T-helper 1 cell treated with Interleukin-12 subunit alpha and Interleukin-12 subunit beta and Interleukin-4 antibody, amounts not matched to agents 30 μg/mL and 1 μg/mL, for 36 hours (primary cell): Measurements from ENCODE around the gene JUP.
"Not testable (repeated sequence)": the region's sequence is repeated elsewhere in the genome, so short reads cannot be mapped to it uniquely, and the experiment has no call there.

ENCODE experiments used
- H3K27ac Mint-ChIP-seq: one replicate; pipeline ENCODE4 v1.8.0; 2021; ENCODE audit warnings: mild to moderate bottlenecking, mixed read lengths
- H3K27me3 Mint-ChIP-seq: one replicate; pipeline ENCODE4 v1.8.0; 2021; ENCODE audit warnings: low read depth, mixed read lengths
- H3K36me3 Mint-ChIP-seq: one replicate; pipeline ENCODE4 v1.8.0; 2021; ENCODE audit warnings: low read depth, mixed read lengths
- H3K4me1 Mint-ChIP-seq: one replicate; pipeline ENCODE4 v1.8.0; 2021; ENCODE audit warnings: low read depth, mixed read lengths
- H3K4me3 Mint-ChIP-seq: one replicate; pipeline ENCODE4 v1.8.0; 2021; ENCODE audit warnings: mild to moderate bottlenecking, moderate library complexity, mixed read lengths
- H3K9me3 Mint-ChIP-seq: one replicate; pipeline ENCODE4 v1.8.0; 2021; ENCODE audit warnings: mixed read lengths

JUP gene

GRCh38 chr17:41786227-41787020 is at the start of gene JUP:
TSS of gene JUP (minus strand) at chr17:41786711. CDS start at chr17:41771854, 14,857 bp downstream.
- H3K9me3 Mint-ChIP-seq = no peaks in the 10 kb centered on the region
- H3K36me3 Mint-ChIP-seq = no peaks in the 10 kb centered on the region
- peak within 1 kb of the TSS; percentile 53 for H3K4me3 Mint-ChIP-seq
- peaks cover 14% of the 10 kb centered on the region for H3K4me1 Mint-ChIP-seq
- H3K27ac Mint-ChIP-seq = peak within 1 kb of the TSS; percentile 49
- peaks cover 44% of the 10 kb centered on the region for H3K27me3 Mint-ChIP-seq

GRCh38 chr17:41835800-41836549 is 49.5 kb upstream of the JUP start, which contains the start of gene NT5C3B:
TSS of gene NT5C3B (minus strand) at chr17:41836232. CDS start at chr17:41836193, 39 bp downstream.
- Mint-ChIP-seq H3K36me3 (peaks cover 6% of the 10 kb centered on the region), H3K27ac (no peak within 1 kb of the TSS), H3K4me1 (peaks cover 11% of the 10 kb centered on the region), H3K4me3 (peak within 1 kb of the TSS; percentile 81), H3K27me3 (peaks cover 5% of the 10 kb centered on the region), H3K9me3 (no peaks in the 10 kb centered on the region)

DNA sequence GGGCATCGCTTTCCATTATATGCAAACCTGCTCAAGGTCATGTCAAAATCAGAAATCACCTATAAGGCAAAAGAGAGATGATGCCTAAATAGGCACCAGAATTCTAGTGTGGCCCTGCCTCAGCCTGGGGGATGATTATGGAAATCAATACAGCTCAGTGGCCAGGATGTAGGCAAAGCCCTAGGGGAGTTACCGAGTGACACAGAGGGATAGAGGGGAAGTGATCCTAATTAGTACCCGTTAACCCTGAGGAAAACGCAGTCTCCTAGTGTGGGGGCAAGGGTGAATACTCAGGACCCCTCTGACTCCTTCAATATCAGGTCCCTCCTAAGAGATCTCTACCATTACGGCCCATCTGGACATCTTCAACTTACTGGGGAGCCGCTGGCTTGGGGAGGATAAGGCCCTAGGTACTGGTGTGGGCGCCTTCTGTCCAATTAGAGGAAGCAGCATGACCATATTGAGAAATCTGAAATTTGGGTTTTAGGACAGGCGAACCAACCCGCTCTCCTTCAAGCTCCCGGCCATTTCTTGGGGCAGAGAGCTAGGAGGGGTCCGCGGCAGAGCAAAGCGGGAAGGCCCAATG is 48.8 kb upstream of the JUP start:
- Mint-ChIP-seq H3K9me3 (no peaks in the 10 kb centered on the region), H3K27ac (no peak overlapping the region), H3K27me3 (peaks cover 5% of the 10 kb centered on the region), H3K36me3 (peaks cover 6% of the 10 kb centered on the region), H3K4me3 (peak overlapping the region; percentile 81), H3K4me1 (peaks cover 11% of the 10 kb centered on the region)

DNA sequence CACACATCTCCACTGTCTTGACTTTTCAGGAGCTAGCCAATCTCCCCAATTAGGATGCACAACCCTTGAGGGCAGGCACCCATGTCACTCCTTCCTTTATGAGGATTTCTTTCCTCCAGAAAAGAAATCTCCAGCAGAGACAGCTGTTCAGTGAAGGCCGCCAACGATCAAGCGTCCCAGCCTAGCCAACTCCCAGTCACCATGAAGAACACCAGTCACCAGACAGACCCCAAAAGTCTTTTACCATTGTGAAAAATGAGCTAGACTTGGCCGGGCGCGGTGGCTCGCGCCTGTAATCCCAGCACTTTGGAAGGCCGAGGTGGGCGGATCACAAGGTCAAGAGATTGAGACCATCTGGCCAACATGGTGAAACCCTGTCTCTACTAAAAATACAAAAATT is 43.5 kb upstream of the JUP start:
- not testable (repeated sequence) for H3K4me3 Mint-ChIP-seq, H3K4me1 Mint-ChIP-seq, H3K36me3 Mint-ChIP-seq, H3K9me3 Mint-ChIP-seq, H3K27ac Mint-ChIP-seq, H3K27me3 Mint-ChIP-seq

- Mint-ChIP-seq H3K9me3 (no peaks in the 10 kb centered on the region), H3K4me3 (no peak overlapping the region), H3K27me3 (no peaks in the 10 kb centered on the region), H3K36me3 (peaks cover 3% of the 10 kb centered on the region), H3K27ac (no peak overlapping the region), H3K4me1 (no peaks in the 10 kb centered on the region)
Measured at GRCh38 chr17:41825175-41825845, 38.8 kb upstream of the JUP start.

DNA sequence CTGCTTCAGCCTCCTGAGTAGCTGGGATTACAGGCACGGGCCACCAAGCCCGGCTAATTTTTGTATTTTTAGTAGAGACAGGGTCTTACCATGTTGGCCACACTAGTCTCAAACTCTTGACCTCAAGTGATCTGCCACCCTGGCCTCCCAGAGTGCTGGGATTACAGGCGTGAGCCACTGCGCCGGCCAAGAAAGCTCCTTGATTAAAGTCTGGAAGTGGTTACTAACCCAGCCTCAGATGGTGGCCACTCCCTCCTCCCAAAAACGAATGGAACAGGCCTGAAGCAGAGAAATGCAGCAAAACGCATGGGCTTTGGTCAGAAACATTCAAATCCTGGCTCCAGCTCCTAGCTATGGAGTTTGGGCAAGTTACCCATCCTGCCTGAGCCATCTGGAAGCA is 37.6 kb upstream of the JUP start:
- H3K36me3 Mint-ChIP-seq = peaks cover 3% of the 10 kb centered on the region
- no peak overlapping the region for H3K27ac Mint-ChIP-seq
- H3K4me3 Mint-ChIP-seq = no peak overlapping the region
- H3K4me1 Mint-ChIP-seq = no peaks in the 10 kb centered on the region
- H3K27me3 Mint-ChIP-seq = no peaks in the 10 kb centered on the region
- H3K9me3 Mint-ChIP-seq = no peaks in the 10 kb centered on the region

- Mint-ChIP-seq H3K27ac (no peak overlapping the region), H3K4me1 (no peaks in the 10 kb centered on the region), H3K9me3 (no peaks in the 10 kb centered on the region), H3K27me3 (no peaks in the 10 kb centered on the region), H3K36me3 (peaks cover 3% of the 10 kb centered on the region), H3K4me3 (no peak overlapping the region)
Measured at GRCh38 chr17:41823580-41823979, 37.1 kb upstream of the JUP start.

DNA sequence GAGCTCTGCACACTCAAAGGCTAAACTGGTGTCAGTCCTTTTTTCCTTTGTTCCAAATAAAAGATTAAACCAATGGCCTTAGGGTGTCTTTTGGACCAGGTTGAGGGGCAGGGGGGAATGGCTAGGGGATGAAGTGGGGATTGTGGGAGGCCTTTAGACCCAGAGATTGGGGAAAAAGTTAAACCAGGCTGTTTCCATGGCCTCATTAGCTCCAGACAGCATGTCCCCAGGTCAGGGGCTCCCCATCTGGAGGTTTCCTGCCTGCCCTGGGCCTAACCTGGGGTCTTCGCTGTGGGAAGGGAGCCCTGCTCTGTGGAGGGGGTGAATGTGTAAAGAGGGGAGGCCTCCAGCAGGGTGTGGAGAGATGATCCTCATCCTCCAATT is 36.6 kb upstream of the JUP start:
- Mint-ChIP-seq H3K4me1 (no peaks in the 10 kb centered on the region), H3K36me3 (peaks cover 3% of the 10 kb centered on the region), H3K9me3 (no peaks in the 10 kb centered on the region), H3K27me3 (no peaks in the 10 kb centered on the region), H3K27ac (no peak overlapping the region), H3K4me3 (no peak overlapping the region)

DNA sequence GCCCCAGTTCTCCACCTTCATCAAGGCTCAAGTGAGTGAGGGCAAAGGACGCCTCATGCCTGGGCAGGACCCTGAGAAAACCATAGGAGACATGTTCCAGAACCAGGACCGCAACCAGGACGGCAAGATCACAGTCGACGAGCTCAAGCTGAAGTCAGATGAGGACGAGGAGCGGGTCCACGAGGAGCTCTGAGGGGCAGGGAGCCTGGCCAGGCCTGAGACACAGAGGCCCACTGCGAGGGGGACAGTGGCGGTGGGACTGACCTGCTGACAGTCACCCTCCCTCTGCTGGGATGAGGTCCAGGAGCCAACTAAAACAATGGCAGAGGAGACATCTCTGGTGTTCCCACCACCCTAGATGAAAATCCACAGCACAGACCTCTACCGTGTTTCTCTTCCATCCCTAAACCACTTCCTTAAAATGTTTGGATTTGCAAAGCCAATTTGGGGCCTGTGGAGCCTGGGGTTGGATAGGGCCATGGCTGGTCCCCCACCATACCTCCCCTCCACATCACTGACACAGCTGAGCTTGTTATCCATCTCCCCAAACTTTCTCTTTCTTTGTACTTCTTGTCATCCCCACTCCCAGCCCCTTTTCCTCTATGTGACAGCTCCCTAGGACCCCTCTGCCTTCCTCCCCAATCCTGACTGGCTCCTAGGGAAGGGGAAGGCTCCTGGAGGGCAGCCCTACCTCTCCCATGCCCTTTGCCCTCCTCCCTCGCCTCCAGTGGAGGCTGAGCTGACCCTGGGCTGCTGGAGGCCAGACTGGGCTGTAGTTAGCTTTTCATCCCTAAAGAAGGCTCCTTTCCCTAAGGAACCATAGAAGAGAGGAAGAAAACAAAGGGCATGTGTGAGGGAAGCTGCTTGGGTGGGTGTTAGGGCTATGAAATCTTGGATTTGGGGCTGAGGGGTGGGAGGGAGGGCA is 36.0 kb upstream of the JUP start:
- H3K4me1 Mint-ChIP-seq = no peaks in the 10 kb centered on the region
- H3K27ac Mint-ChIP-seq = no peak overlapping the region
- H3K9me3 Mint-ChIP-seq = no peaks in the 10 kb centered on the region
- no peaks in the 10 kb centered on the region for H3K27me3 Mint-ChIP-seq
- no peak overlapping the region for H3K4me3 Mint-ChIP-seq
- no peaks in the 10 kb centered on the region for H3K36me3 Mint-ChIP-seq

GRCh38 chr17:41821776-41822175 is 35.3 kb upstream of the JUP start:
- no peaks in the 10 kb centered on the region for H3K4me1 Mint-ChIP-seq
- H3K9me3 Mint-ChIP-seq = no peaks in the 10 kb centered on the region
- H3K27me3 Mint-ChIP-seq = no peaks in the 10 kb centered on the region
- H3K4me3 Mint-ChIP-seq = no peak overlapping the region
- H3K27ac Mint-ChIP-seq = no peak overlapping the region
- H3K36me3 Mint-ChIP-seq = no peaks in the 10 kb centered on the region

- no peaks in the 10 kb centered on the region for H3K36me3 Mint-ChIP-seq
- H3K4me3 Mint-ChIP-seq = peak overlapping the region; percentile 28
- H3K27ac Mint-ChIP-seq = no peak overlapping the region
- H3K27me3 Mint-ChIP-seq = peaks cover 5% of the 10 kb centered on the region
- H3K4me1 Mint-ChIP-seq = no peaks in the 10 kb centered on the region
- H3K9me3 Mint-ChIP-seq = no peaks in the 10 kb centered on the region
Measured at GRCh38 chr17:41818024-41818423, 31.5 kb upstream of the JUP start.

- H3K4me1 Mint-ChIP-seq = peaks cover 4% of the 10 kb centered on the region
- no peaks in the 10 kb centered on the region for H3K36me3 Mint-ChIP-seq
- H3K4me3 Mint-ChIP-seq = no peak overlapping the region
- H3K27me3 Mint-ChIP-seq = peaks cover 13% of the 10 kb centered on the region
- H3K27ac Mint-ChIP-seq = no peak overlapping the region
- no peaks in the 10 kb centered on the region for H3K9me3 Mint-ChIP-seq
Measured at GRCh38 chr17:41816637-41817320, 30.3 kb upstream of the JUP start.

- H3K9me3 Mint-ChIP-seq = no peaks in the 10 kb centered on the region
- no peak overlapping the region for H3K27ac Mint-ChIP-seq
- peaks cover 7% of the 10 kb centered on the region for H3K4me1 Mint-ChIP-seq
- H3K27me3 Mint-ChIP-seq = peaks cover 25% of the 10 kb centered on the region
- H3K4me3 Mint-ChIP-seq = no peak overlapping the region
- no peaks in the 10 kb centered on the region for H3K36me3 Mint-ChIP-seq
Measured at GRCh38 chr17:41814195-41814594, 27.7 kb upstream of the JUP start.
